ENCODE results near the gene SLC38A3.
A peak's percentile ranks its signal among the peaks of the same experiment; 100 is the strongest.
"Not testable (repeated sequence)": the region's sequence is repeated elsewhere in the genome, so short reads cannot be mapped to it uniquely, and the experiment has no call there.

SLC38A3 gene

GRCh38 chr3:50254577-50255250 is 49.6 kb downstream of the SLC38A3 start:
- CTCF ChIA-PET, result interaction anchor here (0.6 to 3.1 kb wide), 5 partner anchors 8 to 28 kb away, joined by 3 to 20 read pairs (median 4); no protein-coding TSS in a partner anchor
- Mint-ChIP-seq H3K27me3 (no peaks in the 10 kb centered on the region), H3K4me3 (no peak overlapping the region), H3K36me3 (peaks cover 52% of the 10 kb centered on the region), H3K27ac (peak overlapping the region; percentile 19), H3K4me1 (peaks cover 15% of the 10 kb centered on the region), H3K9me3 (no peaks in the 10 kb centered on the region)
- no peak for DNase-seq

DNA sequence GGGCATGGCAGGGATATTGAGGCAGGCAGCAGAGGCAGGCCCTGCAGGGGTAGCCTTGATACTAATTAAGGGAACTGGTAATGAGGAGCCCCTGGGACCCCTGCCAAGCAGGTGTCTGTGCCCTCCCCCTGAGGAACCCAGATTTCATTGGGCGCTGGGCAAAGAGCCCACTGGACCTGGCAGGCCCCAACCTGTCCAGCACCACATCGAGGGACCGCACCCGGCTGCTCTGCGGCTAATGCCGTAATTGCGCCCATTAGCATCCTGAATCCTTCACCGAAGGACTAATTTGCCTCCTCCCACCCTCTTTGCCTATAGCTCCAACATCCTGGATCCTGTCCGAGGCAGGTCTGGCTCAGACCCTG is 50.2 kb downstream of the SLC38A3 start:
- Mint-ChIP-seq H3K4me1 (peaks cover 13% of the 10 kb centered on the region), H3K9me3 (no peaks in the 10 kb centered on the region), H3K4me3 (no peak overlapping the region), H3K27ac (no peak overlapping the region), H3K27me3 (no peaks in the 10 kb centered on the region), H3K36me3 (peaks cover 51% of the 10 kb centered on the region)
- CTCF ChIA-PET, result interaction anchor here (0.6 to 3.1 kb wide), 5 partner anchors 9 to 28 kb away, joined by 3 to 20 read pairs (median 4); no protein-coding TSS in a partner anchor
- no peak for DNase-seq

DNA sequence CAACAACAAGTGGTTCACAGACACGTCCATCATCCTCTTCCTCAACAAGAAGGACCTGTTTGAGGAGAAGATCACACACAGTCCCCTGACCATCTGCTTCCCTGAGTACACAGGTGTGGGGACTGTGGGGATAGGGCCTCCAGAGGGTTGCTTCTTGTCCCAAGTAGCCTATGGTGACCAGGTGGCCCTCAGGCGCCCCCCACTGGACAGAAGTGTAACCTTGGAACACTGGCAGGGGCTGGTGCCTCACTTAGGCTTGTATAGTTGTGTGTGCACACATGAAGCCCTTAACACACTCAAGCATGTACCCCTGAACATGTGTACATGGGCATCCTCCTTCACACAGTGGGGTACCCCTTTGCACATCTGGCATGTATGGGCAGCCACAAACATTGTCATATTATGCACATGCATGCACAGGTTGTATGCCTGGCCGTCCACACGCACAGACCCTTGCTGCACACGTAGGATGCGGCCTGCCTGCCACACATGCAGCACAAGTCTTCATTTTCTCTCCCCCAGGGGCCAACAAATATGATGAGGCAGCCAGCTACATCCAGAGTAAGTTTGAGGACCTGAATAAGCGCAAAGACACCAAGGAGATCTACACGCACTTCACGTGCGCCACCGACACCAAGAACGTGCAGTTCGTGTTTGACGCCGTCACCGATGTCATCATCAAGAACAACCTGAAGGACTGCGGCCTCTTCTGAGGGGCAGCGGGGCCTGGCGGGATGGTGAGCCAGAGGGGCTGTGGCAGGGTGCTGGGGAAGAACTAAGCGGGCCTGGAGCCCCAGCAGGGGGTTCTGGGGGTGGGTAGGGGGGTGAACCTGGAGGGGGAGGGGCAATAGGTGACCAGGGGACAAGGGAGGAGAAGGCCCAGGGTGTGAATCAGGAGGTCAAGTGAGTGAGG is 52.2 kb downstream of the SLC38A3 start:
- CTCF ChIA-PET, result interaction anchor here (0.5 to 3.1 kb wide), 9 partner anchors 10 to 67 kb away, joined by 3 to 20 read pairs (median 3); no protein-coding TSS in a partner anchor
- peaks cover 10% of the 10 kb centered on the region for H3K4me1 Mint-ChIP-seq
- peak; percentile 64 for DNase-seq
- H3K9me3 Mint-ChIP-seq, result no peaks in the 10 kb centered on the region
- no peaks in the 10 kb centered on the region for H3K27me3 Mint-ChIP-seq
- no peak overlapping the region for H3K27ac Mint-ChIP-seq
- H3K36me3 Mint-ChIP-seq, result peaks cover 44% of the 10 kb centered on the region
- H3K4me3 Mint-ChIP-seq, result no peak overlapping the region

DNA sequence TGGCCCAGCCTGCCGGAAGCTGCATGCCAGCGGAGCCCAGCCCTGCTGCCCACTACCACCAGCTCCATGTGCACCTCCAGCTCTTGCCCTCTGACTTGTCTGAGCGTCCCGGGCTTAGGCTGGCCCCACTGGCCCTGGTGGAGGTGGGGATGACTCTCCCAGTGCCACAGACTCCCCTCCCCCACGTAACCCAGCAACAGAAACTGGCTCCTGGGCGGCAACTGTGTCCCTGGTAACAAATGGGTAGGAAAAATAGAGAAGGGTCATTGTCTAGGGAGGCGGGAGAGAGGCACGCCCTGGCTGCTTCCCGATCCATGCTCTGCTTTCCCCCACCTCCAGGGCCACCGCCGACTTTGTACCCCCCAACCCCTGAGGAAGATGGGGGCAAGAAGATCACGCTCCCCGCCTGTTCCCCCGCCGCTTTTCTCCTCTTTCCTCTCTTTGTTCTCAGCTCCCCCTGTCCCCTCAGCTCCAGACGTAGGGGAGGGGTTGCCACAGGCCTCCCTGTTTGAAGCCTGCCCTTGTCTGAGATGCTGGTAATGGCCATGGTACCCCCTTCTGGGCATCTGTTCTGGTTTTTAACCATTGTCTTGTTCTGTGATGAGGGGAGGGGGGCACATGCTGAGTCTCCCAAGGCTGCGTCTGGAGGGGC is 53.1 kb downstream of the SLC38A3 start:
- Mint-ChIP-seq H3K27ac (no peak overlapping the region), H3K36me3 (peaks cover 42% of the 10 kb centered on the region)

GRCh38 chr3:50258979-50259378 is 53.9 kb downstream of the SLC38A3 start:
- Mint-ChIP-seq H3K4me1 (peaks cover 10% of the 10 kb centered on the region), H3K27me3 (peaks cover 5% of the 10 kb centered on the region), H3K27ac (no peak overlapping the region), H3K36me3 (peaks cover 33% of the 10 kb centered on the region), H3K9me3 (no peaks in the 10 kb centered on the region), H3K4me3 (no peak overlapping the region)
- DNase-seq, result no peak
- CTCF ChIA-PET, result interaction anchor here (0.7 to 2.4 kb wide), 9 partner anchors 9 to 67 kb away, joined by 3 to 23 read pairs (median 3); partner anchors contain the start of gene SEMA3B

More for the DNA sequence above, 53.1 kb downstream of the SLC38A3 start:
- Mint-ChIP-seq H3K4me1 (peaks cover 10% of the 10 kb centered on the region), H3K4me3 (no peak overlapping the region), H3K27me3 (peaks cover 4% of the 10 kb centered on the region), H3K9me3 (no peaks in the 10 kb centered on the region)
- CTCF ChIA-PET, result interaction anchor here (0.9 to 2.4 kb wide), 10 partner anchors 8 to 66 kb away, joined by 3 to 23 read pairs (median 3); no protein-coding TSS in a partner anchor
- no peak for DNase-seq

- H3K9me3 Mint-ChIP-seq, result no peaks in the 10 kb centered on the region
Observed at GRCh38 chr3:50259432-50260026, 54.5 kb downstream of the SLC38A3 start.

GRCh38 chr3:50260027-50260941 is 55.2 kb downstream of the SLC38A3 start:
- Mint-ChIP-seq H3K27ac (peak overlapping the region; percentile 55), H3K9me3 (no peaks in the 10 kb centered on the region), H3K36me3 (peaks cover 28% of the 10 kb centered on the region), H3K4me1 (peaks cover 10% of the 10 kb centered on the region), H3K27me3 (peaks cover 14% of the 10 kb centered on the region), H3K4me3 (peak overlapping the region; percentile 66)
- peak; percentile 89 for DNase-seq
- CTCF ChIA-PET, result interaction anchor here (0.7 to 2.4 kb wide), 7 partner anchors 9 to 536 kb away, joined by 3 to 23 read pairs (median 3); partner anchors contain the start of gene SEMA3B

More at GRCh38 chr3:50259432-50260026, 54.5 kb downstream of the SLC38A3 start:
- Mint-ChIP-seq H3K4me3 (peak overlapping the region; percentile 66), H3K27ac (peak overlapping the region; percentile 55), H3K27me3 (peaks cover 9% of the 10 kb centered on the region), H3K4me1 (peaks cover 10% of the 10 kb centered on the region), H3K36me3 (peaks cover 30% of the 10 kb centered on the region)
- CTCF ChIA-PET, result interaction anchor here (0.7 to 2.4 kb wide), 9 partner anchors 9 to 535 kb away, joined by 3 to 23 read pairs (median 3); partner anchors contain the start of gene SEMA3B
- DNase-seq, result peak; percentile 19

- H3K36me3 Mint-ChIP-seq, result peaks cover 28% of the 10 kb centered on the region
- H3K27me3 Mint-ChIP-seq, result peaks cover 21% of the 10 kb centered on the region
- peaks cover 10% of the 10 kb centered on the region for H3K4me1 Mint-ChIP-seq
- no peak overlapping the region for H3K27ac Mint-ChIP-seq
- H3K9me3 Mint-ChIP-seq, result no peaks in the 10 kb centered on the region
- H3K4me3 Mint-ChIP-seq, result no peak overlapping the region
- DNase-seq, result no peak
- CTCF ChIA-PET, result interaction anchor here (0.7 to 1.3 kb wide), 4 partner anchors 11 to 66 kb away, joined by 3 to 4 read pairs (median 3); no protein-coding TSS in a partner anchor
Observed at GRCh38 chr3:50260942-50261441, 55.9 kb downstream of the SLC38A3 start.

GRCh38 chr3:50261505-50261904 is 56.4 kb downstream of the SLC38A3 start:
- H3K9me3 Mint-ChIP-seq, result no peaks in the 10 kb centered on the region
- peaks cover 10% of the 10 kb centered on the region for H3K4me1 Mint-ChIP-seq
- DNase-seq, result no peak
- peaks cover 23% of the 10 kb centered on the region for H3K36me3 Mint-ChIP-seq
- H3K27me3 Mint-ChIP-seq, result peaks cover 26% of the 10 kb centered on the region
- no peak overlapping the region for H3K27ac Mint-ChIP-seq
- no peak overlapping the region for H3K4me3 Mint-ChIP-seq
- CTCF ChIA-PET, result interaction anchor here (0.7 to 1.3 kb wide), 2 partner anchors 15 to 67 kb away, joined by 3 to 4 read pairs; no protein-coding TSS in a partner anchor

- not testable (repeated sequence) for H3K4me1 Mint-ChIP-seq, H3K9me3 Mint-ChIP-seq, H3K27ac Mint-ChIP-seq, DNase-seq, H3K4me3 Mint-ChIP-seq
- Mint-ChIP-seq H3K36me3 (peaks cover 16% of the 10 kb centered on the region), H3K27me3 (peaks cover 33% of the 10 kb centered on the region)
- CTCF ChIA-PET, result interaction anchor here (0.9 to 1.3 kb wide), 2 partner anchors 12 to 16 kb away, joined by 4 to 5 read pairs; no protein-coding TSS in a partner anchor
Observed at GRCh38 chr3:50262200-50262599, 57.1 kb downstream of the SLC38A3 start.

DNA sequence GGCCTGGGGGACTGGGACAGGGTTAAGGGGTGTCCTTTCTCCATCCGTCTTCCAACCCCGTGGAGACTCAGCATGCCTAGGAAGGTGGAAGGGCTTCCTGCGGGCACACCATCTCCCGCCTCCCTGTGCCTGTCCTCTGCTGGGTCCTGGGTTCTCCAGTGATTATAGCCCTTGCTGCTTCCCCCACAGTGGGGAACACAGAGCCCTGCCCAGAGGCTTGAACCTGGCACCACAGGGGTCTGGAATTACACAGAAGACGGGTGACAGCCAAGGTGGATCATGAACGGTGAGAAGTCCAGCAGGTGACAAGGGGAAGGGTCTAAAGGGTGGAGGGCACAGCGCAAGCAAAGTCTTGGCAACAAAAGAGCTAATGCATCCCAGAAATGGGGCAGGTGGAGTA is 57.7 kb downstream of the SLC38A3 start:
- Mint-ChIP-seq H3K9me3 (no peaks in the 10 kb centered on the region), H3K27me3 (peaks cover 39% of the 10 kb centered on the region), H3K36me3 (peaks cover 11% of the 10 kb centered on the region), H3K4me1 (peaks cover 10% of the 10 kb centered on the region), H3K27ac (no peak overlapping the region), H3K4me3 (no peak overlapping the region)
- CTCF ChIA-PET, result interaction anchor here (0.8 to 0.9 kb wide), 3 partner anchors 12 to 68 kb away, joined by 5 to 7 read pairs (median 5); no protein-coding TSS in a partner anchor
- DNase-seq, result no peak

Data from activated naive CD4-positive, alpha-beta T cell treated with anti-CD3 and anti-CD28 coated beads, Interleukin-2, amount 10 ng/mL, durations not matched to agents 7 days and 5 days (primary cell).